Endothelial cell of hepatic sinusoid (primary cell): ENCODE measurements around the gene SMARCA4.
"Not testable (repeated sequence)": the region's sequence is repeated elsewhere in the genome, so short reads cannot be mapped to it uniquely, and the experiment has no call there.

Source experiments
- in situ Hi-C: cut with HindIII; loops from 2 replicates; pipeline ENCODE4 v1.10.0; 2017; ENCODE audit warnings: low sequenced_read_pairs

Gene SMARCA4

GRCh38 chr19:10928563-10929401, 32.0 kb upstream of the SMARCA4 start, which contains the start of the genes TIMM29 and YIPF2:
Gene TIMM29, plus strand, starts transcription at chr19:10928811. Its CDS starts 12 bp downstream, at chr19:10928823.
Gene YIPF2, minus strand, starts transcription at chr19:10928639. Its CDS starts 229 bp downstream, at chr19:10928410.
- in situ Hi-C loops = no loop called here

GRCh38 chr19:10929402-10929794, 31.4 kb upstream of the SMARCA4 start:
- in situ Hi-C loops = no loop called here

DNA sequence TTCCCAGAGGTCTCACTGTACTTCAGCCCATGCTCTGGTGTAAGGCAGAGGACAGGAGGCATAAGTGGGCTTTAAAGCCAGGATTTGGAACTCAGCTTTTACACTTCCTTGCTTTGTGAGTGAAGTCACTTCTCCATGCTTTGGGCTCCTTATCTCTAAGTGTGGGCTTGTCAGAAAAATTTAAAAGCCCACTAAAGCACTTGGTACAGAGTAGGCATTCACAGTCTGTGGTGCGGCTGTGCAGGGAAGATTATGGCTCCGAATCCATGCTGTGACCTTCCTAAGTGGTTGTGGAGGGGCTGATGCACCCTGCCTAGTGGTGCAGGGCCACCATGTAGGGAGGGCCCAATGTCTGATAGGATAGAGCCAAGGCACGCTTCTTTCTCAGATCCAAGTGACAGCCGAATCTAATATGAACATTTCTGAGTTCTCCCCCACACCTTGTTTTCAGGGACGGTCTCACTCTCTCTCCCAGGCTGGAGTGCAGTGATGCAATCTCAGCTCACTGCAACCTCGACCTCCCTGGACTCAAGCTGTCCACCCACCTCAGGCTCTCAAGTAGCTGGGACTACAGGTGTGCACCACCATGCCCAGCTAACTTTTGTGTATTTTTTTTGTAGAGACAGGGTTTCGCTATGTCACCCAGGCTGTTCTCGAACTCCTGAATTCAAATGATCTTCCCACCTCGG, 25.3 kb upstream of the SMARCA4 start:
- in situ Hi-C loops = no loop called here

GRCh38 chr19:10936661-10937084, 24.2 kb upstream of the SMARCA4 start:
- in situ Hi-C loops = no loop called here

- in situ Hi-C loops = not testable (repeated sequence)
Measured at GRCh38 chr19:10941649-10942048, 19.2 kb upstream of the SMARCA4 start.

DNA sequence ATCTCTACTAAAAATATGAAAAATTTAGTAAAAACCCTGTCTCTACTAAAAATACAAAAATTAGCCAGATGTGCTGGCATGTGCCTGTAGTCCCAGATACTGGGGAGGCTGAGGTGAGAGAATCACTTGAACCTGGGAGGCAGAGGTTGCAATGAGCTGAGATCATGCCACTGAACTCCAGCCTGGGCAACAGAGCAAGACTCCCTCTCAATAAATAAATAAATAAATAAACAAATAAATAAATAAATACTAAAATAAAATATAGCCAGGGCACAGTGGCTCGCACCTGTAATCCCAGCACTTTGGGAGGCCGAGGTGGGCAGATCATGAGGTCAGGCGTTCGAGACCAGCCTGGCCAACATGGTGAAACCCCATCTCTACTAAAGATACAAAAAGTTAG, 17.4 kb upstream of the SMARCA4 start:
- in situ Hi-C loops = not testable (repeated sequence)

- in situ Hi-C loops = no loop called here
Measured at GRCh38 chr19:10945264-10945663, 15.6 kb upstream of the SMARCA4 start.

DNA sequence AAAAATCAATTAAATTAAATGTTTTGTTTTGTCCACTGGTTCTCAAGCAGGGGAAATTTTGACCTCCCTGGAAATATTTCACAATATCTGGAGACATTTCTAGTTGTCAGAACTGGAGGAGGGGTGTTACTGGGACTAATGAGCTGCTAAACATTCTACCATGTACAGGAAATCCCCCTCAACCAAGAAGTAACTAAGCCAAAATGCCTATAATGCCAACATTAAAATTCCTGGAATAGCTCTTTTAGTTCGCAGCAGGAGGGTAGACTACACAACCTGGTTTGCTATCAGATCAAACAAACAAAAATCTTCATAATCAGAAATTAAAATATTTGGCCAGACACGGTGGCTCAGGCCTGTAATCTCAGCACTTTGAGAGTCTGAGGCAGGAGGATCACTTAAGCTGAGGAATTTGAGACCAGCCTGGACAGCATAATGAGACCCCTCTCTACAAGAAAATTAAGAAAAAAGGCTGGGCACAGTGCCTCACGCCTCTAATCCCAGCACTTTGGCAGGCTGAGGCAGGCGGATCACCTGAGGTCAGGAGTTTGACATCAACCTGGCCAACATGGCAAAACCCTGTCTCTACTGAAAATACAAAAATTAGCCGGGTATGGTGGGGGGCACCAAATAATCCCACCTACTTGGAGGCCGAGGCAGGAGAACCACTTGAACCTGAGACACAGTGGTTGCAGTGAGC, 13.7 kb upstream of the SMARCA4 start:
- in situ Hi-C loops = no loop called here

DNA sequence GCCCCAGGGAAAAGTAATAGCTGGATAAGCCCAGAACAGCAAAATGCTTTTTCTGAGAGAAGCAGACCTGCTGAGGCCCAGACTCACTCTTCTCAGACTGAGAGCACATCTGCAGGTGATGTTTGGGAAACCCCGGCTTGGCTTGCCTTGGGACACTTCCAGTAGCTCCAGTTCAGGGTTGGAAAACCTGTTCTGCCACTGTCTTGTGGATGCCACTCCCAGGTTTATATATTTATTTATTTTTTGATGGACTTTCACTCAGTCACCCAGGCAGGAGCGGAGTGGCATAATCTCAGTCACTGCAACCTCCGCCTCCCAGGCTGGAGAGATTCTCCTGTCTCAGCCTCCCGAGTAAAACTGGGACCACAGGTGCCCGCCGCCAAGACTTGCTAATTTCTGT, 8.0 kb upstream of the SMARCA4 start:
- in situ Hi-C loops = no loop called here

DNA sequence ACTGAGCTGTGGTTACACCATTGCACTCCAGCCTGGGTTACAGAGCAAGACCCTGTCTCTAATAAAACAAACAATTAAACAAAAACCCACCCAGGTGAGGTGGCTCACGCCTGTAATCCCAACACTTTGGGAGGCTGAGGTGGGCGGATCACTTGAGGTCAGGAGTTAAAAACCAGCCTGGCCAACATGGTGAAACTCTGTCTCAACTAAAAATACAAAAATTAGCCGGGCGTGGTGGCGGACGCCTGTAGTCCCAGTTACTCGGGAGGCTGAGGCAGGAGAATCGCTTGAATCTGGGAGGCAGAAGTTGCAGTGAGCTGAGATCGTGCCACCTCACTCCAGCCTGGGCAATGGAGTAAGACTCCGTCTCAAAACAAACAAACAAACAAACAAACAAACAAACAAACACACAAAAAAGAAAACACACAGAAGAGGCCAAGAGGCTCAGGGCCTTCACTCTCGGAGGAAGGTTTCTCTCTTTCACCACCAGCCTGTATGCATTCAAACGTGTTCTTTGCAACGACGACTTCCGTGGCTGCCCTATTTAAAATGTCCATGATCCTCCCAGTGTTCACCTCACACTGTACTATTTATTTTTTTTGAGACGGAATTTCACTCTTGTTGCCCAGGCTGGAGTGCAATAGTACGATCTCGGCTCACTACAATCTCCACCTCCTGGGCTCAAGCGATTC, 1.4 kb upstream of the SMARCA4 start:
- in situ Hi-C loops = not testable (repeated sequence)

- in situ Hi-C loops = loop anchor here (5.0 kb wide), 1 partner anchor 66 kb away; no protein-coding TSS in a partner anchor
Measured at GRCh38 chr19:10961073-10961860, 437 bp downstream of the SMARCA4 start.

DNA sequence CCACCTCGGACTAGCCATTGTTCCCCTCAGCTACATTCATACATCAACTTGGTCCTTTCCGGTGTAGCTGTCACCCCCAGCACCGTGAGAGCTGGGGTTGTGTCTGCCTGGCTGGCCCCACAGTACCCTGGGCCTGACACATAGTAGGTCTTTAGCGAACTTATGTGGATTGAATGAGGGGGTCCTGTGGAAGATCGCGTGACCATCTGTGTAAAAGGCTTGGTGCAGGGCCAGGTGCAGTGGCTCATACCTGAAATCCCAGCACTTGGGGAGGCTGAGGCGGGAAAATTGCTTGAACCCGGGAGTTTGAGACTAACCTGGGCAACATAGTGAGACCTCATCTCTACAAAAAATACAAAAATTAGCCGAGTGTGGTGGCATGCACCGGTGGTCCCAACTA, 2.0 kb downstream of the SMARCA4 start:
- in situ Hi-C loops = loop anchor here (5.0 kb wide), 1 partner anchor 64 kb away; no protein-coding TSS in a partner anchor

DNA sequence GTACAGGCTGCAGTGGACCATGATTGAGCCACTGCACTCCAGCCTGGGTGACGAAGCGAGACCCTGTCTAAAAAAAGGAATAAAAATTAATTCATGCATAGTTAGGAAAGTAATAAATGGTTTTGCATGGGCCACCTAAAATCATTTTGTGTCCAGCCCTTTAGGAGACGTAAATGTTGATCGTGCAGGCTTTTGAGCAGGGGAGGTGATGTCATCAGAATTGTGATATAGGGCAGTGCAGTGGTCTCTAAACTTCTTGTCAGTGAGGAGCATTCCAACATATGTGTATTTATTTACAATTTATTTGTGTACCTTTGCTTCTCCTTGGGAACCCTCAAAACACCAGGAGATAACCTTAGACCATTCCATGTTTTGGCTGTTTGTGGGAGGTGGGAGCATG, 3.0 kb downstream of the SMARCA4 start:
- in situ Hi-C loops = loop anchor here (5.0 kb wide), 1 partner anchor 63 kb away; no protein-coding TSS in a partner anchor

DNA sequence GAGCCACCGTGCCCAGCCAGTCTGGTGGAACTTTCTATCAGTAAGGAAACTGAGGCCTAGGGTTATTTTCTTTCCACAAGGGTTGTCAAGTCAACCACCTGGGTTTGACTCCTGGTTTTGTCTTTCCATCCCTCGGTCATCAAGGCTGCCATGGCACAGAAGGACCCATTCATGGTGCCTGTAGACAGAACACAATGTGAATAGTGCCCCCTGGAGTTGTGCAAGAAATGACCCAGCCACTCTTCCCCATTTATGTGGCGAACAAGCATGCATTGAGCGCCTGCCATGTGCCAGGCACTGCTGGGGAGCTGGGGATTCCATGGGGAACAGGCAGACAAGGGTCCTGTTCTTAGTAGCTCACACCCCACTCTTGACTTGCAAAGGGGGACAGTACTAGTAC, 4.1 kb downstream of the SMARCA4 start:
- in situ Hi-C loops = loop anchor here (5.0 kb wide), 1 partner anchor 62 kb away; no protein-coding TSS in a partner anchor

DNA sequence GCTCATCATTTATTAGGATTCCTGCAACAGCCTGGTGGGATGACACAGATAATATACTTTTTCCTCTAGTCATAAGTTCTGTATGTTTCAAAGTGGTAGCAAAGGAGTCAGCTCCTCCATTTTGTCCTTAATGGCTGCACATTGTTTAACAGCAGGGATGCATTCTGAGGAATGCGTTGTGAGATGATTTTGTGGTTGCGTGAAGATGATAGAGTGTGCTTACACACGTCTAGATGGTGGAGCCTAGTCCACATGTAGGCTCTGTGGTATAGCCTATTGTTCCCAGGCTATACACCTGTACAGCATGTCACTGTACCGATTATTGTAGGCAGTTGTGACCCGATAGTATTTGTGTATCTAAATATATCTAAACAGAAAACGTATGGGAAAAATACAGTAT, 4.6 kb downstream of the SMARCA4 start:
- in situ Hi-C loops = no loop called here

DNA sequence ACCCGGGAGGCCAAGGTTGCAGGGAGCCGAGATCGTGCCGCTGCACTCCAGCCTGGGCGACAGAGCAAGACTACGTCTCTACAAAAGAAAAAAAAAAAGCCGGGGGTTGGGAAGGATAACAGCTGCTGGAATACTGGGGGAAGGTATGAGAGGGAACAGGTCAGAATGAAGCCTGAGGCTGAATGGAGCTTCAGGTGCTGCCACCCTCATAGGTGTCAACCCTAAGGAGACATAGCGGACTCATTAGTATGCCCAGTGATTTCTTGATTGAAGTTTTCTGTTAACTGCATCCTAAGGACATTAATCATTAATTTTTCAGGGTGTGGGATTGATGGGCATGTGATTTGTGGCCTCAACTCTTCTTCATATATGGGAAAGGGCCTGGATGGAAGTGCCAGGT, 6.0 kb downstream of the SMARCA4 start:
- in situ Hi-C loops = no loop called here

- in situ Hi-C loops = no loop called here
Measured at GRCh38 chr19:10968527-10969135, 7.8 kb downstream of the SMARCA4 start.

GRCh38 chr19:10971107-10971726, 10.4 kb downstream of the SMARCA4 start:
- in situ Hi-C loops = no loop called here
